Cerebellar nuclear complex (tissue), 1 donor: ENCODE data around the gene NOC4L.

Experiments
- DNase-seq, 2 experiments: peaks; one replicate each; lab custom pipeline; 2025; lab: John Stamatoyannopoulos, UW

Gene NOC4L

DNA sequence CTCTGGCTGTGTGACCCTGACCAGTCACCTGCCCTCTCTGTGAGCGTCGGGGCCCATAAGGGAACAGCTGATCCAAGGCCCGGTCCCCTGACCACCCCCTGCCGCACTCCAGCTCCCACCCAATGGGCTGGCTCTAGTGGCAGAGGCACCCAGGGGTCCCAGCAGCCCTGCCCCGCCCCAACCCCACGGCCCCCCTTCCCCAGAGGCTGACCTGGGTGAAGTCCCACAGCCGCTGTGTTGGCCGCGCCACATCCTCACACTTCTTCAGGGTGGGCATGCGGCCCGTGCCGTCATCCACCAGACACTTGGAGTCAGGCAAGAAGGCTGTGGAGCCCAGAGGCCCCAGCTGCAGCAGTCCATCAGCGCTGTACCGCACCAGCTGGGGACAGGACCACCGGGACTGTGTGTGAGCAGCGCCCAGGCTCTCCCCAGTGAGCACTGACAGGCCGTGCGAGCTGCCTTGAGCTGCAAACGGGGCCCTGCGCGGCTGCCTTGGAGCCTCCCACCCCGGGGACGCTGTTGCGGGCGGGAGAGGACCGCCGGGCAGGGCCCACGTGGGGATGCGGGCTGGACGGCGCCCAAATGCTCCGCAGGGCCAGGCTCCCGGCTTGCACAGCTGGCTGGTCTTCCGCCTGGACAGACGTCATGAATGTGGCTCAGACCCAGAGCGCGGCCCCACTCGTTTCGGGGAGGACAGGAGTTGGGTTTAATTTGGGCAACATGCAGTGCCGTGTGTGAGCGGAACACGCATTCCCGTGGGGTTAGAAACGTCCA is 53.5 kb downstream of the NOC4L start:
- DNase-seq, result no peak

DNA sequence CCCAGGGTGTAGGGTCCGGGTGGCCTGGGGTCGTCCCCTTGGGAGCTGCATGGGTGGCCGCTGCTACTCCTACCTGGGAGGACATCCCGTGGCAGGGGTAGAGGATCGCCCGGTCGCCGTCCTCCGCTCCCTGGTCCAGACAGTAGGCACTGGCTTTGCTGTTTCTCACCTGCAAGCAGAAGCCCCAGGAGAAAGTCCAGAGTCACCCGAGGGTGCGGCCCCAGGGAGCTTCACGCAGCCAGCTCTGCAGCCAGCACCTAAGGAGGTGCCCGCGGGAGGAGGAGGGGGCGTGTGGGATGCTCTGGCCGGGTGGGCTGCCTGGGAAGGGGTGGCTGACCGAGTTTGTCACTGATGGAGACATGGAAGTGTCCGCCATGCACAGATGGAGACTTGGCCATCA is 54.8 kb downstream of the NOC4L start:
- DNase-seq, result no peak

DNA sequence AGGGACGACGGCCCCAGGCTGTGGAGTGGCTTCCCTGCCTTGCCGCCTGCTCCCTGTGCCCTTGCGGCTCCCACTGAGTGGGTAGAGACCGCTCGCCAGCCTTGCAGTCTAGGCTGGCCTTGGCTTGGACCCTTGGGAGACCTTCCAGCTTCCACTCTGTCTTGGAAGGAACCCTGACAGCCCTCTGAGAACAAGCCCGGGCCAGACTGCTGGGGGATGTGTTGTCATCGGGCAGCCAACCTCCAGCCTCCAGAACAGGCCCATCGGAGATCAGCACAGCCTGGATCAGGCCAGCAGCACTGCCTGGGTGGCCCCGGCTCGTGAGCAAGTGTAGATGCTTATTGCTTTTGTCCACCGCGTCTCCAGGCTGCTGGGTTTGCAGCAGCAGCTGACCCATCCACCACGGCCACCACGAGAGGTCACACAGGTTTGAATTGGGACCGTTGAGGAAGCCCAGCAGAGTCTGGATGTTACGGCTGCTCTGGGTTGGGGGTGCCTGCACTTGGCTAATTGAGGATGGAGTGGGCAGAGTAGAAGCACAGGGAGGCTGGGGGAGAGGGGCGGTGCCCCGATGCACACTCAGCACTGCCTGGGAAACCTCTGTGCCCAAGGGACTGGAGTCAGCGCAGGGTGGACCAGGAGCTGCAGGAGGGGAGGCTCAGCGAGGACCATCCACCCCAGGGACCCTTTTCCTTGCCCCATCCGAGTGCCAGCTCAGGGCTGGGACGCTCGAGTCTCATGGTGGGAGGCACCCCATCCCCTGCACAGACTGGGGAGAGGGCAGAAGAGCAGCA is 55.5 kb downstream of the NOC4L start:
- no peak for DNase-seq

DNA sequence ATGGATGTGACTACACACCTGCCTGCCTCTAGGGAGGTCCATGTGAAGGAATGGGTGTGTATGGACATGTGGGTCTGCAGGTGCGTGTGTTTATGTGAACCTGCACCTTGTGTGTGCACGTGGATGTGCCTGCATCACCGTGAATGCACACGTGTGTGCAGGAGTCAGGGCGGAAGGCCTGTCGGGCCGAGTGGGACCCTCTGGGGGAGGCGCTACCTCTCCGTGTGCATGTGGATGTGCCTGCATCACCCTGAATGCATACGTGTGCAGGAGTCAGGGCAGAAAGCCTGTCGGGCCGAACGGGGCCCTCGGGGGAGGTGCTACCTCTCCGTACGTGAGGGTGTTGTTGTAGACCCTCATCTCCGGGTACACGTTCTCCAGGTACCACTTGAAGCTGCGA is 56.5 kb downstream of the NOC4L start:
- DNase-seq, result no peak

DNA sequence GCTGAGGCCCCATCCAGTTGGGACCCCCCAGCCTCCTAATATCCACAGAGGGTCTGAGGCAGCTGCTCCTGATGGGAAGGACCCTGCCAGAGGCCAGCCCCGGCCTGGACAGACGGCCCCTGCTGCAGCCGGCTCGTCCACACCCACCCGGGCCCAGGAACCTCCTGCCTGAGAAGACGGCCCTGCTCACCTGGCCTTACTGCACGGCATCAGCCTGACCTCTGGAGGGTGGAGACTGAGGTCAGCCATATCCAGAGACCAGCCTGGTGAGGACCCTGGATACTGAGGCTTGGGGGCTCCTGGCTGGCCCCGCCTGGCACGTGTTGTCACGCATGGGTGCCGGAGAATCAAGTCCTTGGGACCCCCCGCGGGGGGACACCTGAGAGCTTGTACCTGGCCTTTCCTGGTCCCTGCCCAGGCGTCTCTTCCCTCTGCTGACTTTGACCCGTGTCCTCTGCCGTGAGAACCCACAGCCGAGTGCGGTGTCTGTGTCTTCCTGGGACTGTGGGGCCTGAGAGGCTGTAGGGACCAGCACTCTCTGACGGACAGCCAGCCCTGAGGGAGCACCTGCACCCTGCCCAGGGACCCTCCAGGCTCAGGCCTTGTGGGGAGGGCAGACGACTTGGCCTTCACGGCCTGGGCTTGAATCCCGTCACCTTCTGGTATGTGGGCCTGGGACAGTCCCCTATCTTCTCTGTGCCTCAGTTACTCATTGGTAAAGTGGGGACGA is 57.3 kb downstream of the NOC4L start:
- no peak for DNase-seq
